HUES64 (cell line): ENCODE results near the gene GHRH.

Experiments used
- H3K27ac ChIP-seq: 2 replicates; pipeline ENCODE4 v1.7.0; 2013; ENCODE audit warnings: low read depth, low read length, inconsistent platforms
- H3K27me3 ChIP-seq: 2 replicates; pipeline ENCODE4 v1.6.1; 2013; ENCODE audit warnings: mild to moderate bottlenecking, low read length; ENCODE audit not compliant: insufficient read depth
- H3K36me3 ChIP-seq: 2 replicates; pipeline ENCODE4 v1.6.1; 2013; ENCODE audit warnings: mild to moderate bottlenecking, low read length; ENCODE audit not compliant: insufficient read depth
- H3K4me1 ChIP-seq: 2 replicates; pipeline ENCODE4 v1.6.1; 2013; ENCODE audit warnings: mild to moderate bottlenecking, low read length, moderate library complexity; ENCODE audit not compliant: insufficient read depth
- H3K4me3 ChIP-seq: 2 replicates; pipeline ENCODE4 v1.5.1; 2013; ENCODE audit warnings: mild to moderate bottlenecking, low read length, moderate library complexity
- H3K9ac ChIP-seq: 2 replicates; pipeline ENCODE4 v1.6.1; 2013; ENCODE audit warnings: mild to moderate bottlenecking, low read depth, low read length
- H3K9me3 ChIP-seq: 2 replicates; pipeline ENCODE4 v1.6.1; 2013; ENCODE audit warnings: low read depth, low read length; ENCODE audit not compliant: insufficient read depth
- WGBS: fragments of 150-250, 120-280 bp; methylation state at CpG from one replicate; pipeline ENCODE4 v1.1.7; 2013; ENCODE audit warnings: missing lambda C conversion rate; 5-methylcytosine and 5-hydroxymethylcytosine counted together

The GHRH gene

GRCh38 chr20:37260923-37261322 is 691 bp downstream of the GHRH start:
- 90% methylated on average over 4 of the region's 4 CpGs for WGBS

DNA sequence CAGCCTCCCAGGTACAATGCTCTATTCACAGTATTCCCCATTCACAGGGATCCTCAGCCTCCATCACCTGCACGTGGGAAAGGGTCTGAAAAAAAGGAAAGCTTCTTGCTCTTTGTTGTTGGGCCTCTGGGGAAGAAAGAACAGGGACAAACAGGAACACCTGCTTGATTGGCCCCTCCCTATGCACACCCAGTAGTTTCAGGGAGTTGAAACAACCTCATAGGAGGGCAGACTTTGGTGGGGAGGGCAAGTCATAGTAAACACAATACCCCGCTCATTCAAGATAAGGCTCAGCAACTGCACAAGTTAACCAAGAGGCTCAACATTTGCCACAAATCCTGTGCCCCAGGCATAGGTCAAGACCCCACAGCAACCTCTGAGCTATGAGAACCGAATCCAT is 1.7 kb downstream of the GHRH start:
- Histone ChIP-seq H3K36me3 (no peaks in the 10 kb centered on the region), H3K4me3 (no peak overlapping the region), H3K9me3 (peaks cover under 1% of the 10 kb centered on the region; the same call in 1 of the 2 replicates), H3K27ac (no peak overlapping the region), H3K9ac (no peak overlapping the region), H3K27me3 (no peaks in the 10 kb centered on the region), H3K4me1 (peaks cover 26% of the 10 kb centered on the region)
- WGBS: 63% methylated on average over 3 of the region's 3 CpGs

More at GRCh38 chr20:37260923-37261322, 691 bp downstream of the GHRH start:
- Histone ChIP-seq H3K4me3 (no peak overlapping the region), H3K27me3 (no peaks in the 10 kb centered on the region), H3K4me1 (peaks cover 26% of the 10 kb centered on the region), H3K9ac (no peak overlapping the region), H3K36me3 (no peaks in the 10 kb centered on the region), H3K27ac (no peak overlapping the region), H3K9me3 (no peaks in the 10 kb centered on the region)

GRCh38 chr20:37259031-37259430 is 2.6 kb downstream of the GHRH start:
- no peak overlapping the region; the same call in 1 of the 2 replicates for H3K9ac ChIP-seq
- peaks cover 9% of the 10 kb centered on the region; the same call in 1 of the 2 replicates for H3K9me3 ChIP-seq
- no peaks in the 10 kb centered on the region for H3K36me3 ChIP-seq
- no peaks in the 10 kb centered on the region for H3K27me3 ChIP-seq
- H3K4me3 ChIP-seq: no peak overlapping the region
- 51% methylated on average over 11 of the region's 11 CpGs for WGBS
- H3K27ac ChIP-seq: no peak overlapping the region
- H3K4me1 ChIP-seq: peaks cover 26% of the 10 kb centered on the region

GRCh38 chr20:37257988-37258387 is 3.6 kb downstream of the GHRH start:
- peaks cover 26% of the 10 kb centered on the region for H3K4me1 ChIP-seq
- no peak overlapping the region for H3K4me3 ChIP-seq
- H3K27ac ChIP-seq: 0 out of 2 replicates have a peak overlapping the region, but pooled peaks have one; percentile 6
- H3K36me3 ChIP-seq: no peaks in the 10 kb centered on the region
- H3K27me3 ChIP-seq: no peaks in the 10 kb centered on the region
- H3K9ac ChIP-seq: no peak overlapping the region
- 64% methylated on average over 9 of the region's 9 CpGs for WGBS
- H3K9me3 ChIP-seq: peaks cover 9% of the 10 kb centered on the region; the same call in 1 of the 2 replicates

GRCh38 chr20:37257530-37257929 is 4.1 kb downstream of the GHRH start:
- no peaks in the 10 kb centered on the region for H3K36me3 ChIP-seq
- peaks cover 26% of the 10 kb centered on the region for H3K4me1 ChIP-seq
- peaks cover 9% of the 10 kb centered on the region; the same call in 1 of the 2 replicates for H3K9me3 ChIP-seq
- no peak overlapping the region for H3K27ac ChIP-seq
- H3K4me3 ChIP-seq: no peak overlapping the region
- no peak overlapping the region for H3K9ac ChIP-seq
- WGBS: 89% methylated on average over 2 of the region's 2 CpGs
- H3K27me3 ChIP-seq: no peaks in the 10 kb centered on the region

DNA sequence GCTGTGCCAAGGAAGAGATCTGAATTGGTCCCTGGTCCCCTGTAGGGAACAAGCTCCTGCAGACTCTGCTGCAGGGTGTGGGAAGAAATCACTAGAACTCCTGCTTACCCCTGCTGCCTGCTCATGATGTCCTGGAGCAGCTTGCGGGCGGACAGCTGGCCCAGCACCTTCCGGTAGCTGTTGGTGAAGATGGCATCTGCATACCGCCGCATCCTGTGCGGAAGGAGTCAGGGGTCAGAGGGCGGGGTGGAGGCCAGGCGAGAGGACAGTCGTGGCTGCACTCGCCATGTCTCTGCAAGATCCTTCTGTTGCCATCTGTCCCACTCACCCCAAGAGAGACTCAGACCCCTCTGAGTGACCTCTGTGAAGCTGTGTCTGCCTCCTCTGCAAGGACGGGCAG is 5.3 kb downstream of the GHRH start:
- H3K36me3 ChIP-seq: no peaks in the 10 kb centered on the region
- no peak overlapping the region for H3K27ac ChIP-seq
- H3K4me3 ChIP-seq: no peak overlapping the region
- peaks cover 9% of the 10 kb centered on the region; the same call in 1 of the 2 replicates for H3K9me3 ChIP-seq
- no peak overlapping the region for H3K9ac ChIP-seq
- WGBS: 91% methylated on average over 11 of the region's 11 CpGs
- no peaks in the 10 kb centered on the region for H3K27me3 ChIP-seq
- peaks cover 35% of the 10 kb centered on the region for H3K4me1 ChIP-seq

- H3K4me3 ChIP-seq: no peak overlapping the region
- 90% methylated on average over 6 of the region's 7 CpGs for WGBS
- no peak overlapping the region for H3K9ac ChIP-seq
- peaks cover 31% of the 10 kb centered on the region for H3K4me1 ChIP-seq
- no peak overlapping the region for H3K27ac ChIP-seq
- H3K36me3 ChIP-seq: no peaks in the 10 kb centered on the region
- no peaks in the 10 kb centered on the region for H3K27me3 ChIP-seq
- H3K9me3 ChIP-seq: peaks cover 9% of the 10 kb centered on the region; the same call in 1 of the 2 replicates
Observed at GRCh38 chr20:37254114-37254878, 7.3 kb downstream of the GHRH start.

- Histone ChIP-seq H3K9ac (no peak overlapping the region), H3K9me3 (peaks cover 9% of the 10 kb centered on the region; the same call in 1 of the 2 replicates), H3K27me3 (no peaks in the 10 kb centered on the region), H3K27ac (no peak overlapping the region), H3K4me1 (peaks cover 23% of the 10 kb centered on the region), H3K4me3 (no peak overlapping the region), H3K36me3 (no peaks in the 10 kb centered on the region)
- 96% methylated on average over 12 of the region's 12 CpGs for WGBS
Observed at GRCh38 chr20:37253087-37253486, 8.5 kb downstream of the GHRH start.

GRCh38 chr20:37251825-37252477 is 9.7 kb downstream of the GHRH start:
- Histone ChIP-seq H3K9me3 (peaks cover 9% of the 10 kb centered on the region; the same call in 1 of the 2 replicates), H3K4me3 (no peak overlapping the region), H3K27ac (peak overlapping the region; percentile 43; the same call in 1 of the 2 replicates), H3K27me3 (no peaks in the 10 kb centered on the region), H3K36me3 (no peaks in the 10 kb centered on the region), H3K4me1 (peaks cover 17% of the 10 kb centered on the region; the same call in 1 of the 2 replicates), H3K9ac (no peak overlapping the region)
- WGBS: 53% methylated on average over 15 of the region's 15 CpGs

- no peaks in the 10 kb centered on the region for H3K27me3 ChIP-seq
- WGBS: 93% methylated on average over 2 of the region's 2 CpGs
- H3K9me3 ChIP-seq: peaks cover 2% of the 10 kb centered on the region; the same call in 1 of the 2 replicates
- no peak overlapping the region for H3K9ac ChIP-seq
- H3K4me3 ChIP-seq: no peak overlapping the region
- H3K27ac ChIP-seq: no peak overlapping the region
- H3K4me1 ChIP-seq: peaks cover 33% of the 10 kb centered on the region
- H3K36me3 ChIP-seq: 0 out of 2 replicates have a peak, but pooled peaks cover 2% of the 10 kb centered on the region
Observed at GRCh38 chr20:37249304-37249703, 12.3 kb downstream of the GHRH start.

DNA sequence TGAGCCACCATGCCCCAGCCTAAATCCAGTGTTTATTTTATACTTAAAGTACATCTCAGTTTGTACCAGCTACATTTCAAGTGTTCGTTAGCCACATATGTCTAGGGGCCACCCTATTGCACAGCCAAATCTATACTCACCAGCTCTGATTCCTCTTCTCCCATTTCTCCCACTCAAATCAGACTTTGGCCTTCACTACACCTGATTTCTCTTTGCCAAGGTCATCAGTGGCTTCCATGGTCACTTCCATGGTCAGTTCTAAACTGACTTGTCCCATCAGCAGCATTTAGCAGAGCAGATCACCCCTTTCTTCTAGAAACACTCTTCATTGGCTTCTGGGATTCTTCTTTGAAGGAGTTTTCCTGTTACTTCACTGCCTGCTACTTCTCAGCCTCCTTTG is 14.1 kb downstream of the GHRH start:
- WGBS: 96% methylated on average over 1 of the region's 1 CpG
- no peak overlapping the region for H3K27ac ChIP-seq
- H3K4me3 ChIP-seq: no peak overlapping the region
- peaks cover 19% of the 10 kb centered on the region for H3K36me3 ChIP-seq
- H3K27me3 ChIP-seq: no peaks in the 10 kb centered on the region
- H3K9me3 ChIP-seq: no peaks in the 10 kb centered on the region
- H3K4me1 ChIP-seq: peaks cover 33% of the 10 kb centered on the region
- H3K9ac ChIP-seq: no peak overlapping the region
